Neural crest cell (in vitro differentiated cells): Measurements from ENCODE around the gene SQSTM1. TPM values are rescaled to one million over a fixed set of nuclear protein-coding genes. Genes with fewer than 3 reads are reported as not detected.
A peak's percentile ranks its signal among the peaks of the same experiment; 100 is the strongest.

Source experiments
- DNase-seq: peaks from one replicate; pipeline ENCODE4 v3.0.0; 2021; ENCODE audit warnings: low read depth, mixed read lengths, low spot score
- H3K27ac Mint-ChIP-seq: one replicate; pipeline ENCODE4 v1.8.0; 2021; ENCODE audit warnings: mild to moderate bottlenecking, mixed read lengths; ENCODE audit not compliant: unreplicated experiment
- H3K27me3 Mint-ChIP-seq: 2 replicates; pipeline ENCODE4 v1.8.0; 2021; ENCODE audit warnings: low read depth, mild to moderate bottlenecking, mixed read lengths
- H3K36me3 Mint-ChIP-seq: 2 replicates; pipeline ENCODE4 v1.8.0; 2021; ENCODE audit warnings: low read depth, mild to moderate bottlenecking, mixed read lengths
- H3K4me1 Mint-ChIP-seq: 2 replicates; pipeline ENCODE4 v1.8.0; 2021; ENCODE audit warnings: mixed read lengths
- H3K4me3 Mint-ChIP-seq: one replicate; pipeline ENCODE4 v1.8.0; 2021; ENCODE audit warnings: mild to moderate bottlenecking, mixed read lengths
- H3K9me3 Mint-ChIP-seq: 2 replicates; pipeline ENCODE4 v1.8.0; 2021; ENCODE audit warnings: mixed read lengths
- CTCF ChIP-seq: fragments of 200-600 bp; sonication (generic); conservative IDR thresholded peaks from 2 replicates; pipeline ENCODE4 v1.5.0; 2021; ENCODE audit warnings: antibody characterized with exemption, mild to moderate bottlenecking
- total RNA-seq: library from RNA; stranded (reverse); gene quantifications from 2 replicates; pipeline ENCODE4 v1.2.1, GENCODE V29; 2021

The SQSTM1 gene
- total RNA-seq, 1 donor from 2014 or later, result 69.5 TPM

GRCh38 chr5:179801304-179802206 is 19.1 kb upstream of the SQSTM1 start:
- Mint-ChIP-seq H3K4me1 (peaks cover 30% of the 10 kb centered on the region), H3K4me3 (peak overlapping the region; percentile 81), H3K9me3 (no peaks in the 10 kb centered on the region), H3K27me3 (peaks cover 5% of the 10 kb centered on the region), H3K27ac (no peak overlapping the region), H3K36me3 (peaks cover 7% of the 10 kb centered on the region)
- peak; percentile 65 for TF ChIP-seq CTCF
- DNase-seq, result peak; percentile 55

- Mint-ChIP-seq H3K27me3 (peaks cover 2% of the 10 kb centered on the region), H3K4me3 (peak overlapping the region; percentile 81), H3K27ac (no peak overlapping the region), H3K4me1 (peaks cover 25% of the 10 kb centered on the region), H3K9me3 (no peaks in the 10 kb centered on the region), H3K36me3 (peaks cover 2% of the 10 kb centered on the region)
- DNase-seq, result no peak
- TF ChIP-seq CTCF, result no peak
Observed at GRCh38 chr5:179802207-179802883, 18.4 kb upstream of the SQSTM1 start.

GRCh38 chr5:179802950-179803562 is 17.6 kb upstream of the SQSTM1 start:
- Mint-ChIP-seq H3K27me3 (peaks cover 2% of the 10 kb centered on the region), H3K9me3 (no peaks in the 10 kb centered on the region), H3K27ac (no peak overlapping the region), H3K4me1 (peaks cover 25% of the 10 kb centered on the region), H3K4me3 (peak overlapping the region; percentile 70), H3K36me3 (peaks cover 2% of the 10 kb centered on the region)
- DNase-seq, result no peak
- TF ChIP-seq CTCF, result no peak

- H3K4me1 Mint-ChIP-seq, result peaks cover 25% of the 10 kb centered on the region
- peaks cover 2% of the 10 kb centered on the region for H3K36me3 Mint-ChIP-seq
- DNase-seq, result no peak
- H3K27me3 Mint-ChIP-seq, result peaks cover 2% of the 10 kb centered on the region
- no peak overlapping the region for H3K27ac Mint-ChIP-seq
- TF ChIP-seq CTCF, result no peak
- no peaks in the 10 kb centered on the region for H3K9me3 Mint-ChIP-seq
- H3K4me3 Mint-ChIP-seq, result peak overlapping the region; percentile 88
Observed at GRCh38 chr5:179803651-179804554, 16.8 kb upstream of the SQSTM1 start.

- peaks cover 25% of the 10 kb centered on the region for H3K4me1 Mint-ChIP-seq
- no peak for TF ChIP-seq CTCF
Observed at GRCh38 chr5:179804555-179804947, 16.2 kb upstream of the SQSTM1 start.

More at GRCh38 chr5:179804555-179804947, 16.2 kb upstream of the SQSTM1 start:
- no peak for DNase-seq
- Mint-ChIP-seq H3K27me3 (peaks cover 2% of the 10 kb centered on the region), H3K4me3 (peak overlapping the region; percentile 88), H3K27ac (no peak overlapping the region), H3K36me3 (peaks cover 2% of the 10 kb centered on the region), H3K9me3 (no peaks in the 10 kb centered on the region)
